A673 (cell line): Measurements from ENCODE around the gene ZNRF3.

Source experiments
- CTCF ChIP-seq: fragments of 300-800, 200-600 bp; sonication (generic); conservative IDR thresholded peaks from 2 replicates; pipeline ENCODE4 v1.5.1; 2017; ENCODE audit warnings: low read depth, mild to moderate bottlenecking, antibody characterized with exemption, low read length, moderate library complexity, mixed read lengths
- EZH2 ChIP-seq: fragments of 200-600 bp; sonication (generic); IDR thresholded peaks from 2 replicates; pipeline ENCODE4 v1.6.1; 2017; ENCODE audit warnings: borderline replicate concordance, low read depth, mild to moderate bottlenecking, mixed read lengths, antibody characterized with exemption, low read length; ENCODE audit not compliant: poor library complexity, severe bottlenecking

- TF ChIP-seq CTCF, result no peak
- no peak for TF ChIP-seq EZH2
These were observed 59.0 kb downstream of the ZNRF3 start for GRCh38 chr22:28942333-28942732.
